GM23338 (cell line): ENCODE data around the gene SERPINA5. TPM values are rescaled to one million over a fixed set of nuclear protein-coding genes. Genes with fewer than 3 reads are reported as not detected.

Experiments
- ATAC-seq: fragments of 200-7000 bp; cut with Tn5 transposase; 3 replicates; pipeline ENCODE4 v1.9.1; 2020
- DNase-seq: peaks from one replicate; pipeline ENCODE4 v3.0.0-alpha.2; 2015; ENCODE audit warnings: low spot score
- H2AFZ ChIP-seq: fragments of 200-600 bp; sonication (generic); 2 replicates; pipeline ENCODE4 v1.8.0; 2016; ENCODE audit warnings: antibody characterized with exemption, mild to moderate bottlenecking, moderate library complexity
- H3F3A ChIP-seq: fragments of 200-600 bp; sonication (generic); replicated peaks from 2 replicates; pipeline ENCODE4 v1.8.0; 2017; ENCODE audit warnings: antibody characterized with exemption, mixed run types, low read depth
- H3K27ac ChIP-seq: fragments of 200-600 bp; sonication (generic); 2 replicates; pipeline ENCODE4 v1.6.1; 2016; ENCODE audit warnings: low read depth
- H3K27me3 ChIP-seq: fragments of 200-600 bp; sonication (generic); 2 replicates; pipeline ENCODE4 v1.8.0; 2016; ENCODE audit warnings: mild to moderate bottlenecking, mixed run types, moderate library complexity; ENCODE audit not compliant: insufficient read depth
- H3K36me3 ChIP-seq: fragments of 200-600 bp; sonication (generic); 2 replicates; pipeline ENCODE4 v1.8.0; 2016; ENCODE audit warnings: mild to moderate bottlenecking; ENCODE audit not compliant: insufficient read depth
- H3K4me1 ChIP-seq: fragments of 200-600 bp; sonication (generic); 2 replicates; pipeline ENCODE4 v1.8.0; 2016; ENCODE audit warnings: mild to moderate bottlenecking, moderate library complexity; ENCODE audit not compliant: insufficient read depth
- H3K4me2 ChIP-seq: fragments of 200-600 bp; sonication (generic); 2 replicates; pipeline ENCODE4 v1.7.1; 2017; ENCODE audit warnings: mixed run types
- H3K4me3 ChIP-seq: fragments of 200-600 bp; sonication (generic); 2 replicates; pipeline ENCODE4 v1.6.1; 2016; ENCODE audit warnings: mixed run types
- H3K79me2 ChIP-seq: fragments of 200-600 bp; sonication (generic); replicated peaks from 2 replicates; pipeline ENCODE4 v1.8.0; 2017; ENCODE audit warnings: mild to moderate bottlenecking; ENCODE audit not compliant: insufficient read depth
- H3K9me2 ChIP-seq: fragments of 200-600 bp; sonication (generic); 2 replicates; pipeline ENCODE4 v1.8.0; 2017; ENCODE audit not compliant: insufficient read depth
- H4K20me1 ChIP-seq: fragments of 200-600 bp; sonication (generic); replicated peaks from 2 replicates; pipeline ENCODE4 v1.8.0; 2017; ENCODE audit warnings: mild to moderate bottlenecking; ENCODE audit not compliant: insufficient read depth
- H3K27ac Mint-ChIP-seq: 2 replicates; pipeline ENCODE4 v1.8.0; 2020; ENCODE audit warnings: inconsistent platforms, mild to moderate bottlenecking, moderate library complexity, mixed read lengths
- H3K27me3 Mint-ChIP-seq: 3 replicates; pipeline ENCODE4 v1.8.0; 2022; ENCODE audit warnings: low read depth, mild to moderate bottlenecking, moderate library complexity, mixed read lengths, inconsistent platforms; ENCODE audit not compliant: insufficient read depth, poor library complexity
- H3K36me3 Mint-ChIP-seq: 3 replicates; pipeline ENCODE4 v1.8.0; 2021; ENCODE audit warnings: low read depth, mild to moderate bottlenecking, inconsistent platforms, moderate library complexity, mixed read lengths
- H3K4me1 Mint-ChIP-seq: 3 replicates; pipeline ENCODE4 v1.8.0; 2020; ENCODE audit warnings: mild to moderate bottlenecking, inconsistent platforms, mixed read lengths
- H3K4me3 Mint-ChIP-seq: 3 replicates; pipeline ENCODE4 v1.8.0; 2021; ENCODE audit warnings: moderate library complexity, mild to moderate bottlenecking, inconsistent platforms, mixed read lengths
- H3K9me3 Mint-ChIP-seq: 3 replicates; pipeline ENCODE4 v1.8.0; 2020; ENCODE audit warnings: moderate library complexity, mild to moderate bottlenecking, inconsistent platforms, mixed read lengths
- CREB1 ChIP-seq: fragments of 250-450 bp; sonication (Bioruptor Pico); IDR thresholded peaks from 2 replicates; pipeline ENCODE4 v1.5.0; 2020; ENCODE audit warnings: low read depth, mild to moderate bottlenecking, moderate library complexity
- EZH2 ChIP-seq: fragments of 200-600 bp; sonication (generic); IDR thresholded peaks from one replicate; pipeline ENCODE4 v1.8.0; 2017; ENCODE audit warnings: antibody characterized with exemption, mild to moderate bottlenecking, low read depth; ENCODE audit not compliant: unreplicated experiment
- EZH2phosphoT487 ChIP-seq: fragments of 200-600 bp; sonication (generic); IDR thresholded peaks from one replicate; pipeline ENCODE4 v1.8.1; 2018; ENCODE audit warnings: antibody characterized with exemption; ENCODE audit not compliant: unreplicated experiment
- JUNB ChIP-seq: IDR thresholded peaks from one replicate; pipeline ENCODE4 v1.6.1; 2016; ENCODE audit warnings: antibody characterized with exemption; ENCODE audit not compliant: unreplicated experiment
- NANOG ChIP-seq: IDR thresholded peaks from 2 replicates; pipeline ENCODE4 v1.6.1; 2016; ENCODE audit warnings: antibody characterized with exemption, borderline replicate concordance
- POLR2AphosphoS5 ChIP-seq: IDR thresholded peaks from 2 replicates; pipeline ENCODE4 v1.6.1; 2016; ENCODE audit warnings: antibody characterized with exemption, low read depth
- STAT1 ChIP-seq: IDR thresholded peaks from one replicate; pipeline ENCODE4 v1.6.1; 2016; ENCODE audit warnings: antibody characterized with exemption; ENCODE audit not compliant: unreplicated experiment
- ZNF114 ChIP-seq: fragments of 250-450 bp; sonication (Bioruptor Pico); IDR thresholded peaks from 2 replicates; pipeline ENCODE4 v1.5.0; 2020; ENCODE audit warnings: mild to moderate bottlenecking, moderate library complexity
- ZNF331 ChIP-seq: fragments of 250-450 bp; sonication (Bioruptor Pico); IDR thresholded peaks from 2 replicates; pipeline ENCODE4 v1.5.0; 2020; ENCODE audit warnings: low read depth, mild to moderate bottlenecking, moderate library complexity
- polyA plus RNA-seq: library from polyadenylated mRNA; unstranded; fragments of >200 nt; fragmentation: Nextera tagmentation; extraction: Ambion mirVana; gene quantifications from 2 replicates; pipeline ENCODE4 v1.2.1, GENCODE V29; 2016
- total RNA-seq: library from RNA; depleted of rRNA; stranded (reverse); fragments of >200 nt; shearing (Covaris generic); gene quantifications from 2 replicates; pipeline ENCODE4 v1.2.3, GENCODE V29; 2014
- TF ChIP-seq, protein P1 (sequence below): IDR thresholded peaks from 2 replicates; pipeline ENCODE4 v1.6.1; 2016; ENCODE audit warnings: antibody characterized with exemption
- TF ChIP-seq, protein P2 (sequence below): IDR thresholded peaks from one replicate; pipeline ENCODE4 v1.6.1; 2018; ENCODE audit warnings: antibody characterized with exemption; ENCODE audit not compliant: unreplicated experiment
- TF ChIP-seq, protein P3 (sequence below), 2 experiments: fragments of 200-600 bp in 1 of 2; sonication (generic) in 1 of 2; conservative IDR thresholded peaks; 2 replicates each; pipeline versions ENCODE4 v1.5.1 to v1.6.1; 2016 to 2017; ENCODE audit warnings: antibody characterized with exemption in 2 of 2, low read depth in 2 of 2, mild to moderate bottlenecking in 2 of 2, moderate library complexity in 1 of 2
- TF ChIP-seq, protein P4 (sequence below): fragments of 250-450 bp; sonication (Bioruptor Pico); IDR thresholded peaks from 2 replicates; pipeline ENCODE4 v1.5.0; 2020; ENCODE audit warnings: mild to moderate bottlenecking, moderate library complexity

Gene SERPINA5
- total and polyA plus RNA-seq, 2 experiments from 2014 or later: 0.81 to 0.90 TPM

DNA sequence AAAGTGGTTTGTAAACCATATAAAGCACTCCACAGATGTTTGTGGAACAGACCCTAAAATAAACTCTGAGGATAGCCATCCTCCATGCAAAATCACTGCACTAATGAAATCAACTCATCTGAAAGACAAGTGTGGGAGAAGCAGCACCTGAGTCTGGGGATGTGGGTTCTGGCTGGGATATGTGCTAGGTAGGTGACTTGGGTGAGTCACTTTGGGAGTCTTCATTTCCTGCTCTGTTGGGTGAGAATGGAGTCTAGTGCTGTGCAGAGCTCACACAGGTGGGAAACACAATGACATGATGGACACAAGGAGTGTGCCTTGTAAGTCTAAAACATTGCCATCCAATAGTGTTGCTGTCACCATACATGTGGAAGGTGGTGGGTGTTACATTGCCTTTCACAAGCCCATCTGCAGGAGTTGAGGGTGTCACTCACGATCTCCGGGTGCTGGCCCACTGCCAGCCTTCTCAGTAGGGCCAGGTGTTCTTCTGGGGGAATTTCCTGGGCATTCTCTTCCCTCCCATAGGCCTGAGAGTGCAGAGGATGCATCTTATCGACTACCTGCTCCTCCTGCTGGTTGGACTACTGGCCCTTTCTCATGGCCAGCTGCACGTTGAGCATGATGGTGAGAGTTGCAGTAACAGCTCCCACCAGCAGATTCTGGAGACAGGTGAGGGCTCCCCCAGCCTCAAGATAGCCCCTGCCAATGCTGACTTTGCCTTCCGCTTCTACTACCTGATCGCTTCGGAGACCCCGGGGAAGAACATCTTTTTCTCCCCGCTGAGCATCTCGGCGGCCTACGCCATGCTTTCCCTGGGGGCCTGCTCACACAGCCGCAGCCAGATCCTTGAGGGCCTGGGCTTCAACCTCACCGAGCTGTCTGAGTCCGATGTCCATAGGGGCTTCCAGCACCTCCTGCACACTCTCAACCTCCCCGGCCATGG lies 18.0 kb upstream of the SERPINA5 start:
- Histone ChIP-seq H3K9me2 (peaks cover 5% of the 10 kb centered on the region; the same call in 1 of the 2 replicates), H3K4me3 (no peak overlapping the region), H2AFZ (no peak overlapping the region), H3K36me3 (no peaks in the 10 kb centered on the region), H4K20me1 (no peaks in the 10 kb centered on the region), H3K4me1 (no peaks in the 10 kb centered on the region), H3K4me2 (no peak overlapping the region), H3K27me3 (no peaks in the 10 kb centered on the region), H3F3A (no peaks in the 10 kb centered on the region), H3K79me2 (no peaks in the 10 kb centered on the region), H3K27ac (no peak overlapping the region)
- no peak overlapping the region for H3K4me3 Mint-ChIP-seq
- TF ChIP-seq POLR2AphosphoS5: no peak
- no peak for TF ChIP-seq JUNB
- TF ChIP-seq STAT1: no peak
- TF ChIP-seq, protein P1, sequence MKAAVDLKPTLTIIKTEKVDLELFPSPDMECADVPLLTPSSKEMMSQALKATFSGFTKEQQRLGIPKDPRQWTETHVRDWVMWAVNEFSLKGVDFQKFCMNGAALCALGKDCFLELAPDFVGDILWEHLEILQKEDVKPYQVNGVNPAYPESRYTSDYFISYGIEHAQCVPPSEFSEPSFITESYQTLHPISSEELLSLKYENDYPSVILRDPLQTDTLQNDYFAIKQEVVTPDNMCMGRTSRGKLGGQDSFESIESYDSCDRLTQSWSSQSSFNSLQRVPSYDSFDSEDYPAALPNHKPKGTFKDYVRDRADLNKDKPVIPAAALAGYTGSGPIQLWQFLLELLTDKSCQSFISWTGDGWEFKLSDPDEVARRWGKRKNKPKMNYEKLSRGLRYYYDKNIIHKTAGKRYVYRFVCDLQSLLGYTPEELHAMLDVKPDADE: no peak
- TF ChIP-seq, protein P2, sequence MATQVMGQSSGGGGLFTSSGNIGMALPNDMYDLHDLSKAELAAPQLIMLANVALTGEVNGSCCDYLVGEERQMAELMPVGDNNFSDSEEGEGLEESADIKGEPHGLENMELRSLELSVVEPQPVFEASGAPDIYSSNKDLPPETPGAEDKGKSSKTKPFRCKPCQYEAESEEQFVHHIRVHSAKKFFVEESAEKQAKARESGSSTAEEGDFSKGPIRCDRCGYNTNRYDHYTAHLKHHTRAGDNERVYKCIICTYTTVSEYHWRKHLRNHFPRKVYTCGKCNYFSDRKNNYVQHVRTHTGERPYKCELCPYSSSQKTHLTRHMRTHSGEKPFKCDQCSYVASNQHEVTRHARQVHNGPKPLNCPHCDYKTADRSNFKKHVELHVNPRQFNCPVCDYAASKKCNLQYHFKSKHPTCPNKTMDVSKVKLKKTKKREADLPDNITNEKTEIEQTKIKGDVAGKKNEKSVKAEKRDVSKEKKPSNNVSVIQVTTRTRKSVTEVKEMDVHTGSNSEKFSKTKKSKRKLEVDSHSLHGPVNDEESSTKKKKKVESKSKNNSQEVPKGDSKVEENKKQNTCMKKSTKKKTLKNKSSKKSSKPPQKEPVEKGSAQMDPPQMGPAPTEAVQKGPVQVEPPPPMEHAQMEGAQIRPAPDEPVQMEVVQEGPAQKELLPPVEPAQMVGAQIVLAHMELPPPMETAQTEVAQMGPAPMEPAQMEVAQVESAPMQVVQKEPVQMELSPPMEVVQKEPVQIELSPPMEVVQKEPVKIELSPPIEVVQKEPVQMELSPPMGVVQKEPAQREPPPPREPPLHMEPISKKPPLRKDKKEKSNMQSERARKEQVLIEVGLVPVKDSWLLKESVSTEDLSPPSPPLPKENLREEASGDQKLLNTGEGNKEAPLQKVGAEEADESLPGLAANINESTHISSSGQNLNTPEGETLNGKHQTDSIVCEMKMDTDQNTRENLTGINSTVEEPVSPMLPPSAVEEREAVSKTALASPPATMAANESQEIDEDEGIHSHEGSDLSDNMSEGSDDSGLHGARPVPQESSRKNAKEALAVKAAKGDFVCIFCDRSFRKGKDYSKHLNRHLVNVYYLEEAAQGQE: no peak
- TF ChIP-seq, protein P3, sequence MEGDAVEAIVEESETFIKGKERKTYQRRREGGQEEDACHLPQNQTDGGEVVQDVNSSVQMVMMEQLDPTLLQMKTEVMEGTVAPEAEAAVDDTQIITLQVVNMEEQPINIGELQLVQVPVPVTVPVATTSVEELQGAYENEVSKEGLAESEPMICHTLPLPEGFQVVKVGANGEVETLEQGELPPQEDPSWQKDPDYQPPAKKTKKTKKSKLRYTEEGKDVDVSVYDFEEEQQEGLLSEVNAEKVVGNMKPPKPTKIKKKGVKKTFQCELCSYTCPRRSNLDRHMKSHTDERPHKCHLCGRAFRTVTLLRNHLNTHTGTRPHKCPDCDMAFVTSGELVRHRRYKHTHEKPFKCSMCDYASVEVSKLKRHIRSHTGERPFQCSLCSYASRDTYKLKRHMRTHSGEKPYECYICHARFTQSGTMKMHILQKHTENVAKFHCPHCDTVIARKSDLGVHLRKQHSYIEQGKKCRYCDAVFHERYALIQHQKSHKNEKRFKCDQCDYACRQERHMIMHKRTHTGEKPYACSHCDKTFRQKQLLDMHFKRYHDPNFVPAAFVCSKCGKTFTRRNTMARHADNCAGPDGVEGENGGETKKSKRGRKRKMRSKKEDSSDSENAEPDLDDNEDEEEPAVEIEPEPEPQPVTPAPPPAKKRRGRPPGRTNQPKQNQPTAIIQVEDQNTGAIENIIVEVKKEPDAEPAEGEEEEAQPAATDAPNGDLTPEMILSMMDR (conservative IDR thresholded peaks at IDR 0.05; ENCODE audit: low read depth in 2 of 2): no peak
- TF ChIP-seq CREB1: no peak
- TF ChIP-seq, protein P4, sequence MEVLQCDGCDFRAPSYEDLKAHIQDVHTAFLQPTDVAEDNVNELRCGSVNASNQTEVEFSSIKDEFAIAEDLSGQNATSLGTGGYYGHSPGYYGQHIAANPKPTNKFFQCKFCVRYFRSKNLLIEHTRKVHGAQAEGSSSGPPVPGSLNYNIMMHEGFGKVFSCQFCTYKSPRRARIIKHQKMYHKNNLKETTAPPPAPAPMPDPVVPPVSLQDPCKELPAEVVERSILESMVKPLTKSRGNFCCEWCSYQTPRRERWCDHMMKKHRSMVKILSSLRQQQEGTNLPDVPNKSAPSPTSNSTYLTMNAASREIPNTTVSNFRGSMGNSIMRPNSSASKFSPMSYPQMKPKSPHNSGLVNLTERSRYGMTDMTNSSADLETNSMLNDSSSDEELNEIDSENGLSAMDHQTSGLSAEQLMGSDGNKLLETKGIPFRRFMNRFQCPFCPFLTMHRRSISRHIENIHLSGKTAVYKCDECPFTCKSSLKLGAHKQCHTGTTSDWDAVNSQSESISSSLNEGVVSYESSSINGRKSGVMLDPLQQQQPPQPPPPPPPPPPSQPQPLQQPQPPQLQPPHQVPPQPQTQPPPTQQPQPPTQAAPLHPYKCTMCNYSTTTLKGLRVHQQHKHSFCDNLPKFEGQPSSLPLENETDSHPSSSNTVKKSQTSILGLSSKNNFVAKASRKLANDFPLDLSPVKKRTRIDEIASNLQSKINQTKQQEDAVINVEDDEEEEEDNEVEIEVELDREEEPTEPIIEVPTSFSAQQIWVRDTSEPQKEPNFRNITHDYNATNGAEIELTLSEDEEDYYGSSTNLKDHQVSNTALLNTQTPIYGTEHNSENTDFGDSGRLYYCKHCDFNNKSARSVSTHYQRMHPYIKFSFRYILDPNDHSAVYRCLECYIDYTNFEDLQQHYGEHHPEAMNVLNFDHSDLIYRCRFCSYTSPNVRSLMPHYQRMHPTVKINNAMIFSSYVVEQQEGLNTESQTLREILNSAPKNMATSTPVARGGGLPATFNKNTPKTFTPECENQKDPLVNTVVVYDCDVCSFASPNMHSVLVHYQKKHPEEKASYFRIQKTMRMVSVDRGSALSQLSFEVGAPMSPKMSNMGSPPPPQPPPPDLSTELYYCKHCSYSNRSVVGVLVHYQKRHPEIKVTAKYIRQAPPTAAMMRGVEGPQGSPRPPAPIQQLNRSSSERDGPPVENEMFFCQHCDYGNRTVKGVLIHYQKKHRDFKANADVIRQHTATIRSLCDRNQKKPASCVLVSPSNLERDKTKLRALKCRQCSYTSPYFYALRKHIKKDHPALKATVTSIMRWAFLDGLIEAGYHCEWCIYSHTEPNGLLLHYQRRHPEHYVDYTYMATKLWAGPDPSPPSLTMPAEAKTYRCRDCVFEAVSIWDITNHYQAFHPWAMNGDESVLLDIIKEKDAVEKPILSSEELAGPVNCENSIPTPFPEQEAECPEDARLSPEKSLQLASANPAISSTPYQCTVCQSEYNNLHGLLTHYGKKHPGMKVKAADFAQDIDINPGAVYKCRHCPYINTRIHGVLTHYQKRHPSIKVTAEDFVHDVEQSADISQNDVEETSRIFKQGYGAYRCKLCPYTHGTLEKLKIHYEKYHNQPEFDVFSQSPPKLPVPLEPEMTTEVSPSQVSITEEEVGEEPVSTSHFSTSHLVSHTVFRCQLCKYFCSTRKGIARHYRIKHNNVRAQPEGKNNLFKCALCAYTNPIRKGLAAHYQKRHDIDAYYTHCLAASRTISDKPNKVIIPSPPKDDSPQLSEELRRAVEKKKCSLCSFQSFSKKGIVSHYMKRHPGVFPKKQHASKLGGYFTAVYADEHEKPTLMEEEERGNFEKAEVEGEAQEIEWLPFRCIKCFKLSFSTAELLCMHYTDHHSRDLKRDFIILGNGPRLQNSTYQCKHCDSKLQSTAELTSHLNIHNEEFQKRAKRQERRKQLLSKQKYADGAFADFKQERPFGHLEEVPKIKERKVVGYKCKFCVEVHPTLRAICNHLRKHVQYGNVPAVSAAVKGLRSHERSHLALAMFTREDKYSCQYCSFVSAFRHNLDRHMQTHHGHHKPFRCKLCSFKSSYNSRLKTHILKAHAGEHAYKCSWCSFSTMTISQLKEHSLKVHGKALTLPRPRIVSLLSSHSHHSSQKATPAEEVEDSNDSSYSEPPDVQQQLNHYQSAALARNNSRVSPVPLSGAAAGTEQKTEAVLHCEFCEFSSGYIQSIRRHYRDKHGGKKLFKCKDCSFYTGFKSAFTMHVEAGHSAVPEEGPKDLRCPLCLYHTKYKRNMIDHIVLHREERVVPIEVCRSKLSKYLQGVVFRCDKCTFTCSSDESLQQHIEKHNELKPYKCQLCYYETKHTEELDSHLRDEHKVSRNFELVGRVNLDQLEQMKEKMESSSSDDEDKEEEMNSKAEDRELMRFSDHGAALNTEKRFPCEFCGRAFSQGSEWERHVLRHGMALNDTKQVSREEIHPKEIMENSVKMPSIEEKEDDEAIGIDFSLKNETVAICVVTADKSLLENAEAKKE (CRISPR knock-in tag): no peak
- TF ChIP-seq ZNF331 (CRISPR knock-in tag): no peak
- no peak for TF ChIP-seq EZH2phosphoT487
- TF ChIP-seq ZNF114 (CRISPR knock-in tag): no peak
- TF ChIP-seq EZH2: no peak
- TF ChIP-seq NANOG: no peak
- no peaks in the 10 kb centered on the region for H3K9me3 Mint-ChIP-seq
- ATAC-seq (no peak), DNase-seq (no peak)
- H3K36me3 Mint-ChIP-seq: no peaks in the 10 kb centered on the region
- H3K27ac Mint-ChIP-seq: no peak overlapping the region
- H3K27me3 Mint-ChIP-seq: peaks cover 5% of the 10 kb centered on the region
- no peaks in the 10 kb centered on the region for H3K4me1 Mint-ChIP-seq
